Gastroesophageal sphincter (tissue), 4 donors: ENCODE data around the gene NCBP2L. TPM values are rescaled to one million over a fixed set of nuclear protein-coding genes. Genes with fewer than 3 reads are reported as not detected.

Source experiments
- ATAC-seq: fragments of 150-250 bp; one replicate; pipeline ENCODE4 v1.9.1; 2016; ENCODE audit warnings: mild to moderate bottlenecking, moderate library complexity
- H3K27ac ChIP-seq, 4 donors: fragments of 200-600 bp; sonication (generic) in 3 of 4; 1 replicate in 3 of 4; 2 replicates in 1 of 4; pipeline ENCODE4 v1.5.1; 2016 to 2019
- H3K27me3 ChIP-seq: fragments of 200-600 bp; sonication (generic); one replicate; pipeline ENCODE4 v1.5.1; 2019
- H3K36me3 ChIP-seq, 2 donors: fragments of 200-600 bp; sonication (generic); one replicate each; pipeline ENCODE4 v1.5.1; 2019; ENCODE audit warnings: control low read depth in 1 of 2
- H3K4me1 ChIP-seq, 3 donors: fragments of 200-600 bp; sonication (generic); 1 replicate in 2 of 3; 2 replicates in 1 of 3; pipeline ENCODE4 v1.5.1; 2016 to 2019; ENCODE audit warnings: control low read depth in 2 of 3
- H3K4me3 ChIP-seq, 2 donors: fragments of 200-600 bp; sonication (generic); one replicate each; pipeline ENCODE4 v1.5.1; 2019; ENCODE audit warnings: mild to moderate bottlenecking in 1 of 2, moderate library complexity in 1 of 2
- H3K9me3 ChIP-seq, 3 donors: fragments of 200-600 bp; sonication (generic); one replicate each; pipeline ENCODE4 v1.5.1; 2017 to 2019; ENCODE audit warnings: control low read depth in 2 of 3
- CTCF ChIP-seq, 4 experiments: fragments of 200-600 bp in 2 of 4; fragments of 450-650 bp in 2 of 4; sonication (generic) in 1 of 4; IDR thresholded peaks; one replicate each; pipeline ENCODE4 v1.5.1; 2017 to 2019; ENCODE audit warnings: antibody characterized with exemption in 4 of 4, mild to moderate bottlenecking in 2 of 4, moderate library complexity in 2 of 4
- EP300 ChIP-seq: sonication (generic); formaldehyde crosslinking; IDR thresholded peaks from one replicate; pipeline ENCODE4 v1.6.1; 2017; ENCODE audit warnings: antibody characterized with exemption, mild to moderate bottlenecking
- POLR2A ChIP-seq, 2 donors: fragments of 450-650 bp; IDR thresholded peaks; one replicate each; pipeline ENCODE4 v1.6.1; 2017; ENCODE audit warnings: antibody characterized with exemption in 2 of 2, mild to moderate bottlenecking in 2 of 2, moderate library complexity in 1 of 2
- POLR2AphosphoS5 ChIP-seq: sonication (generic); formaldehyde crosslinking; IDR thresholded peaks from one replicate; pipeline ENCODE4 v1.6.1; 2017; ENCODE audit warnings: antibody characterized with exemption
- WGBS, 2 donors: methylation state at CpG; one replicate each; pipeline ENCODE4 v1.1.5; 2018; ENCODE audit warnings: low coverage in 1 of 2; 5-methylcytosine and 5-hydroxymethylcytosine counted together
- total RNA-seq, 4 donors: library from RNA; depleted of rRNA; stranded (reverse); fragments of >200 nt; gene quantifications; one replicate each; pipeline ENCODE4 v1.1.0, GENCODE V29; 2016

The NCBP2L gene
- total RNA-seq, 4 donors from 2014 or later = 0.31 TPM; not detected in 3

- Histone ChIP-seq H3K27me3 (no peaks in the 10 kb centered on the region), H3K27ac (peak overlapping the region; percentile 83 to 90 (median 87)), H3K4me1 (peaks cover 16 to 95% (median 16%) of the 10 kb centered on the region in 3 donors), H3K4me3 (no peak overlapping the region), H3K9me3 (no peaks in the 10 kb centered on the region), H3K36me3 (no peaks in the 10 kb centered on the region)
- 47 to 65% methylated on average over 3 to 4 of the region's 9 CpGs for WGBS, 2 donors
- TF ChIP-seq EP300 (no peak), POLR2A (IDR thresholded peaks at IDR 0.05) (no peak), POLR2AphosphoS5 (no peak), CTCF (IDR thresholded peaks at IDR 0.05) (no peak)
- ATAC-seq = no peak
These were observed 46.4 kb upstream of the NCBP2L start for GRCh38 chrX:107730991-107731766.

- H3K4me1 ChIP-seq = peaks cover 9 to 89% (median 18%) of the 10 kb centered on the region in 3 donors
- WGBS, 2 donors = 33 to 44% methylated on average over 1 to 4 of the region's 7 CpGs
- TF ChIP-seq EP300 = no peak
- TF ChIP-seq POLR2AphosphoS5 = peak; percentile 65
These were observed 45.6 kb upstream of the NCBP2L start for GRCh38 chrX:107731831-107732502.

GRCh38 chrX:107733686-107734085, 43.8 kb upstream of the NCBP2L start:
- H3K9me3 ChIP-seq = no peaks in the 10 kb centered on the region
- no peak overlapping the region for H3K4me3 ChIP-seq
- H3K27me3 ChIP-seq = no peaks in the 10 kb centered on the region
- no peak for TF ChIP-seq POLR2A (IDR thresholded peaks at IDR 0.05)
- TF ChIP-seq POLR2AphosphoS5 = no peak
- no peak for TF ChIP-seq EP300
- no peak for TF ChIP-seq CTCF (IDR thresholded peaks at IDR 0.05)
- H3K27ac ChIP-seq = peak overlapping the region in 3 of 4 donors; percentile 27 to 87 (median 83)
- 40 to 80% methylated on average over 1 of the region's 4 CpGs for WGBS, 2 donors
- H3K4me1 ChIP-seq = peaks cover 7 to 89% (median 16%) of the 10 kb centered on the region in 3 donors
- no peaks in the 10 kb centered on the region for H3K36me3 ChIP-seq
- no peak for ATAC-seq

More at GRCh38 chrX:107731831-107732502, 45.6 kb upstream of the NCBP2L start:
- peak; percentile 91 for ATAC-seq
- no peaks in the 10 kb centered on the region for H3K36me3 ChIP-seq
- no peaks in the 10 kb centered on the region for H3K9me3 ChIP-seq
- H3K27ac ChIP-seq = peak overlapping the region; percentile 83 to 90 (median 87)
- H3K4me3 ChIP-seq = no peak overlapping the region
- no peaks in the 10 kb centered on the region for H3K27me3 ChIP-seq

GRCh38 chrX:107734646-107735045, 42.9 kb upstream of the NCBP2L start:
- Histone ChIP-seq H3K4me1 (peaks cover 6 to 89% (median 7%) of the 10 kb centered on the region in 3 donors), H3K27ac (peak overlapping the region in 3 of 4 donors; percentile 27 to 87 (median 83)), H3K36me3 (no peaks in the 10 kb centered on the region), H3K9me3 (no peaks in the 10 kb centered on the region), H3K4me3 (no peak overlapping the region), H3K27me3 (no peaks in the 10 kb centered on the region)
- WGBS, 2 donors = 53 to 56% methylated on average over 2 to 3 of the region's 3 CpGs
- ATAC-seq = no peak
- TF ChIP-seq POLR2A (IDR thresholded peaks at IDR 0.05) (no peak), EP300 (no peak), POLR2AphosphoS5 (no peak), CTCF (IDR thresholded peaks at IDR 0.05) (no peak)

GRCh38 chrX:107736781-107737531, 40.6 kb upstream of the NCBP2L start:
- 0 to 64% methylated on average over 1 to 5 of the region's 8 CpGs for WGBS, 2 donors
- Histone ChIP-seq H3K9me3 (no peaks in the 10 kb centered on the region), H3K36me3 (no peaks in the 10 kb centered on the region), H3K4me1 (peaks cover 8 to 87% (median 14%) of the 10 kb centered on the region in 3 donors), H3K27ac (peak overlapping the region in 3 of 4 donors; percentile 48 to 87 (median 57)), H3K4me3 (no peak overlapping the region), H3K27me3 (no peaks in the 10 kb centered on the region)
- ATAC-seq = no peak
- TF ChIP-seq CTCF (IDR thresholded peaks at IDR 0.05) (no peak), EP300 (no peak), POLR2AphosphoS5 (no peak), POLR2A (IDR thresholded peaks at IDR 0.05) (no peak)
